HG02610 (cell line): ENCODE data around the gene SCD.

Experiments
- ATAC-seq: cut with Tn5 transposase; IDR thresholded peaks from one replicate; pipeline ENCODE4 v1.9.1; 2021; ENCODE audit warnings: mild to moderate bottlenecking, moderate library complexity; ENCODE audit not compliant: unreplicated experiment

SCD gene

DNA sequence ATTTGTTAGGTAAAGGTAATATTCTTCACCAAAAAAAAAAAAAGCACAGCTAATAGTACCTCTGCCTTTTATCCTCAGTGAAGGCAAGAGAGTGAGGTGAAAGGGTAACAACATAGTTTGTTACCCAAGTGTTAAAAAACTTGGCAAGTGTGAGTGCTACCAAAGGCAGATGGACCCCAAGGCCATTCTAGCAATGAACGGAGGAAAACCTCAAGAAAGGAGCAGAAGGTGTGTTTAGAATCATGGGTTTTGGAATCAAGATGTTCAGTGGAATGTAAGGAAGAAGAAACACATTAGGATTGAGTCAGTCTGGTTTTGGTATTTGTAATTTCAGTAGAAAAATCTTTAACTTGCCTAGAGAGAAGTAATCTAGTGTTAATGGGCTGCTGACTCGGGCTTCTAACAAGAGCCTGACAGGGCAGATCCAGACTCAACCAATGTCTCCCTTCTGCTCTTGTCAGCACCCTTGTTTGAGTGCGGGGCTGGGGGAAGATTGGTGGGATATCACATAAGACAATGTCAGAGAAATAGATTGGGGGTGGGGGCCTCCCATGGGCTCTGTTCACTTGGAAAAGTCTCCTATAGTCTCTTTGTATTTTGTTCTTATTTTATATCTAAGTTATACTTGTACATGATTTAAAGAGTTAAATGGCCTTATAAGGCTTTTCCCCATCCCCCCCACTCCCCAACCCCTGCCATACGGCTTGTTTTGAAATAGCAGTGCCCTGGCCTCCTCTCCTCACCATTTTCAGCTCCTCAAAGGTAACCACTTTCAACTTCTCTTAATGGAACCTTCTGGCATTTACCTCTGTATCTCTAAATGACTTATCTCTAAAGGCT is 44.4 kb downstream of the SCD start:
- ATAC-seq = no peak

- ATAC-seq = no peak
Measured at GRCh38 chr10:100392686-100393003, 45.6 kb downstream of the SCD start.

GRCh38 chr10:100395626-100396025 is 48.6 kb downstream of the SCD start:
- ATAC-seq = no peak

DNA sequence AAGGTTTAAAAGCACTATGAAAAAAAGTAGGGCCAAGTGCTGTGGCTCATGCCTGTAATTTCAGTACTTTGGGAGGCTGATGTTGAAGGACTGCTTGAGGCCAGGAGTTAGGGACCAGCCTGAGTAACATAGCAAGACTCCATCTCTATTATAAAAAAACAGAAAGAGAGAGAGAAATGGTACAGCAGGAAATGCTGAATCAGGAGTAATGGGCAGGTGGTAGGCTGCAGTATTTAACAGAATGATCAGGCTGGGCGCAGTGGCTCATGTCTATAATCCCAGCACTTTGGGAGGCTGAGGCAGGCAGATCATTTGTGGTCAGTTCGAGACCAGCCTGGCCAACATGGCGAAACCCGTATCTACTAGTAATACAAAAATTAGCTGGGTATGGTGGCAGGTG is 49.6 kb downstream of the SCD start:
- ATAC-seq = no peak

- ATAC-seq = no peak
Measured at GRCh38 chr10:100401631-100402328, 54.7 kb downstream of the SCD start.

GRCh38 chr10:100403734-100404133 is 56.7 kb downstream of the SCD start:
- no peak for ATAC-seq

- ATAC-seq = no peak
Measured at GRCh38 chr10:100413173-100413572, 66.1 kb downstream of the SCD start.
